ENCODE measurements around the gene GCC2. TPM values are rescaled to one million over a fixed set of nuclear protein-coding genes. Genes with fewer than 3 reads are reported as not detected.

GCC2 gene
- 20.9 and 26.2 TPM in 2 replicates for total RNA-seq

DNA sequence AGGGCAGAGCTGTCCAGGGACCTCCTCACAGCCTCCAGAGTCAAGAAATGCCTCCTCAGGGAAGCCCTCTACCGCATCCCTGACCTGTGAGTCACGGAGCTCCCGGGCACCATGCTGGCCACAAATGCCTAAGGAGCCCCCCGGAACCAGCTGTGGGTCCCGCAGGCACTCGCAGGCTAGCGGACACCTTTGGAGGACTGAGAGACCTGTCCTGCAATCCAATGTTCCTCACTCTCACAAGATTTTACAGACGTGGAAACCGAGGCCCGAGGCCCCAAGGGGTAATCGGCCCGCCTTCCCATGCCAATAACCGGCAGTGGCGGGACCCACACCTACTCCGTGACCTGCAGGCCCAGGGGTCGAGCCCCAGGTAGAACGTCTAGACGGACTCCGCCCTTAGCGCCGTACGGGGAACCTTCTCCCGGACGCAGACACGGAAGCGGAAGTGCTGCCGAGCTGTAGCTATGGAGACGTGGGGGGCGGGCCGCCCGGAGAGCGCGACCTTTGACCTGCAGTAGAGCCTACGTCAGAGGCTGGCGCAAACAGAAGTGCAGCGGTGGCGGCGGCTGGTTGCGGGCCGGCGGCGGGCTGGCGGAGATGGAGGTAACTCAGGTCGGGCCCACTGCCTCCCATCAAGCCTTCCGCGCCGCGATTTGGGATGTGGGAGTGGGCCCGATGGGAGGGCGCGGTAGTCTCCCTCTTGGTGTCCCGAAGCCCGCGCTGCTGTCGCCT, at the start of gene GCC2:
Gene GCC2, plus strand, starts transcription at position 529 of the 732 bp plus-strand sequence. Its CDS starts 69 bp downstream, at position 598.

DNA sequence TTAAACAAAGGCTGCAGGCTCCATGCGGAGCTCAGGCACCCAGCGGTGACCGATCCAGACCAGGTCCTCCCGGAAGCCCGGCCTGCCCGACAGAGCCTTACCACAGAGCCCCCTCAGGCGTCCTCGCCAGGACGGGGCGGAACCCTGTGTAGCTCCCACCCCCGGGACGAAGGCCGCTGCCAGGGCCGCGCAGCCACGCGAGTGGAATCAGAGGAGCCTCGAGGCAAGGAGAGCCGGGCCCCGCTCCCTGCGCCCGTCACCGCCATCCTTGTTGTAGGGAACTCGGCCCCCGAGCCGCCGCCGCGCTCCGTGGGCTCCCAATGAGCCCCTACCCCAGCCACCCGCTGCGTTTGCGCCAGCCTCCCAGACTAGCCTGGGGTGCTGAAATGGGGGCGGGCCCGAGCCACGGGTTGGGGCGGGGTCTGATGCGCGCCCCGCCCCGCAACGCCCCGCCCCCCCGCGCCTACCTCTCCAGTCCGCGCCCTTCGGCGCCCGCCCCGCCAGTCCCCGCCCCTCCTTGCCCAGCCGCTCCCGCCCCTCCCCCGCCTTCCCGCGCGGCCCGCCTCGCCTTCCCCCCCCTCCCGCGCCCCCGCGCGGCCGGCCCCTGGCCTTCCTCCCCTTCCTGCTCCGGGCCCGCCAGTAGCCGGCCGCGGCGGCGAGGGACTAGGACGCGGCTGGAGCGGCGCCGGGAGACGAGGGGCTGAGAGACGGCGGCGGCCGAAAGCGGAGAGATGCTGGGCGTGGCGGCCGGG, 85.0 kb downstream of the GCC2 start, which contains the start of gene LIMS1:
Gene LIMS1, plus strand, starts transcription at position 639 of the 752 bp plus-strand sequence. Its CDS starts 93 bp downstream, at position 732.

Other genes with a start within 250 kb of the GCC2 start
- not detected in 2 replicates for gene SULT1C3, start 209.2 kb upstream of the GCC2 start, total RNA-seq
- under 0.01 and 0.83 TPM in 2 replicates for gene SULT1C2, start 160.3 kb upstream of the GCC2 start, total RNA-seq
- 0.37 TPM in 1 of 2 replicates, not detected in the other for gene SULT1C4, start 71.3 kb upstream of the GCC2 start, total RNA-seq
- gene LIMS1, start 85.3 kb downstream of the GCC2 start, total RNA-seq = 42.1 and 51.6 TPM in 2 replicates

Data from smooth muscle cell of bladder (primary cell).